Measurements from ENCODE around the gene NR2F1.

Gene NR2F1

DNA sequence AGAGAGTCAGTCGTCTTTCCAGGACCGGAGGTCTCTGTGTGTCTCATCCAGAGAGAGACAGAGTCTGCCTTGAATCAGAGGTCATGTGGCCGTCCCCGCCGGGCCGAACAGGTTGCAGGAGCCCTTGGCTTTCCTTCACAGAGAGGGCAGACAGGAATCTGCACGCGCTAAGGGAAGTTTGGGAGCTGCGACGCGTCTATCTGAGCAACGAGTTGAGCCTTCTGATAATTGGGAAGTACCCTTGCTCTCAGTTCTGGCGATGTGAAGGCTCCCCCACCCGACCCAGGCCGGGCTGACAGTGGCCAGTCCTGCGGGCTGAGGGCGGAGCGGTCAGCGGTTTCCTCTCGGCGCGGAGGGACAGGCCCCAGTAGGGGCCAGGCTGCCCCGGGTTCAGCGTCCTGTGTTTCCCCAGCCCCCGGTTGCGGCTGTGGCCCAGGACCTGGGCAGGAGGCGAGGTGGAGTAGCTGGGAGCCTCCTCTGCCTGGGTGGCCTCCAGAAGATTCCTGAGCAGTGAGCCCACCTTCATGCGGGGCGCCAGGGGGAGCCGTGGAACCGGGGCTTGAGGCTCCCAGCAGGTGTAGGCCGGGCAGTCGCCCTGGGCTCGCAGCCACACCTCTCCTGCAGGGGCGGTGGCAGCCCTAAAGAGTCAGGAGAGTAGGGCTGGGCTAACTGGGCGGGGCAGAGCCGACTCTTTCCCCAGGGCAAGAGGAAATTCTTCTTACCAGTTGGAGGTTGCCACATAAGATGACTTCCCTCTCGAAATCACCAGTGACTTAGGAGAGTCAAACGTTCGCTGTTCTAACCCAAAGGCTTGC lies 13.9 kb downstream of the NR2F1 start (continued):
- TF ChIP-seq MZF1 (tag by site-specific recombination; IDR thresholded peaks at IDR 0.05; ENCODE audit: borderline replicate concordance) (no peak), ZNF560 (tag by site-specific recombination; IDR thresholded peaks at IDR 0.05; ENCODE audit: borderline replicate concordance) (no peak), SP3 (tag by site-specific recombination; IDR thresholded peaks at IDR 0.05) (peak; percentile 66; the same call in 1 of the 2 replicates), SP7 (tag by site-specific recombination; IDR thresholded peaks at IDR 0.05) (peak; percentile 30), ZNF660 (tag by site-specific recombination; IDR thresholded peaks at IDR 0.05) (0 out of 2 replicates have a peak, but pooled peaks have one; percentile 44), ZNF544 (tag by site-specific recombination; IDR thresholded peaks at IDR 0.05) (no peak), ZNF48 (tag by site-specific recombination; IDR thresholded peaks at IDR 0.05) (no peak), ZNF239 (tag by site-specific recombination; IDR thresholded peaks at IDR 0.05) (no peak), ZBTB20 (tag by site-specific recombination; IDR thresholded peaks at IDR 0.05) (peak; percentile 36; the same call in 1 of the 2 replicates), SALL2 (tag by site-specific recombination; IDR thresholded peaks at IDR 0.05; ENCODE audit: borderline replicate concordance) (no peak), HOXC10 (CRISPR knock-in tag; IDR thresholded peaks at IDR 0.05) (no peak), ZNF585B (tag by site-specific recombination; IDR thresholded peaks at IDR 0.05) (no peak), ZNF214 (tag by site-specific recombination; IDR thresholded peaks at IDR 0.05; ENCODE audit: borderline replicate concordance) (no peak), ZNF664 (tag by site-specific recombination; IDR thresholded peaks at IDR 0.05) (no peak), ZNF514 (tag by site-specific recombination; IDR thresholded peaks at IDR 0.05) (no peak), ZNF654 (tag by site-specific recombination; IDR thresholded peaks at IDR 0.05; ENCODE audit: low read depth) (peak; percentile 16; the same call in 1 of the 2 replicates), MYNN (tag by site-specific recombination; IDR thresholded peaks at IDR 0.05; ENCODE audit: borderline replicate concordance) (no peak), ZNF10 (tag by site-specific recombination; IDR thresholded peaks at IDR 0.05) (0 out of 2 replicates have a peak, but pooled peaks have one; percentile 28), ZEB2 (tag by site-specific recombination; IDR thresholded peaks at IDR 0.05) (no peak)
- TF ChIP-seq, protein P1, sequence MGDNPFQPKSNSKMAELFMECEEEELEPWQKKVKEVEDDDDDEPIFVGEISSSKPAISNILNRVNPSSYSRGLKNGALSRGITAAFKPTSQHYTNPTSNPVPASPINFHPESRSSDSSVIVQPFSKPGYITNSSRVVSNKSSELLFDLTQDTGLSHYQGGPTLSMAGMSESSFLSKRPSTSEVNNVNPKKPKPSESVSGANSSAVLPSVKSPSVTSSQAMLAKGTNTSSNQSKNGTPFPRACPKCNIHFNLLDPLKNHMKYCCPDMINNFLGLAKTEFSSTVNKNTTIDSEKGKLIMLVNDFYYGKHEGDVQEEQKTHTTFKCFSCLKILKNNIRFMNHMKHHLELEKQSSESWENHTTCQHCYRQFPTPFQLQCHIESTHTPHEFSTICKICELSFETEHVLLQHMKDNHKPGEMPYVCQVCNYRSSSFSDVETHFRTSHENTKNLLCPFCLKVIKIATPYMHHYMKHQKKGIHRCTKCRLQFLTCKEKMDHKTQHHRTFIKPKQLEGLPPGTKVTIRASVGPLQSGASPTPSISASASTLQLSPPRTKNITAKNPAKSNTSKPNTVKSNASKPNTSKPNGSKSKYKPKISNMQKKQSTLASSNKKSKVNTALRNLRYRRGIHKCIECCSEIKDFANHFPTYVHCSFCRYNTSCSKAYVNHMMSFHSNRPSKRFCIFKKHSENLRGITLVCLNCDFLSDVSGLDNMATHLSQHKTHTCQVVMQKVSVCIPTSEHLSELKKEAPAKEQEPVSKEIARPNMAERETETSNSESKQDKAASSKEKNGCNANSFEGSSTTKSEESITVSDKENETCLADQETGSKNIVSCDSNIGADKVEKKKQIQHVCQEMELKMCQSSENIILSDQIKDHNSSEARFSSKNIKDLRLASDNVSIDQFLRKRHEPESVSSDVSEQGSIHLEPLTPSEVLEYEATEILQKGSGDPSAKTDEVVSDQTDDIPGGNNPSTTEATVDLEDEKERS (tag by site-specific recombination; IDR thresholded peaks at IDR 0.05), result no peak
- TF ChIP-seq, protein P2, sequence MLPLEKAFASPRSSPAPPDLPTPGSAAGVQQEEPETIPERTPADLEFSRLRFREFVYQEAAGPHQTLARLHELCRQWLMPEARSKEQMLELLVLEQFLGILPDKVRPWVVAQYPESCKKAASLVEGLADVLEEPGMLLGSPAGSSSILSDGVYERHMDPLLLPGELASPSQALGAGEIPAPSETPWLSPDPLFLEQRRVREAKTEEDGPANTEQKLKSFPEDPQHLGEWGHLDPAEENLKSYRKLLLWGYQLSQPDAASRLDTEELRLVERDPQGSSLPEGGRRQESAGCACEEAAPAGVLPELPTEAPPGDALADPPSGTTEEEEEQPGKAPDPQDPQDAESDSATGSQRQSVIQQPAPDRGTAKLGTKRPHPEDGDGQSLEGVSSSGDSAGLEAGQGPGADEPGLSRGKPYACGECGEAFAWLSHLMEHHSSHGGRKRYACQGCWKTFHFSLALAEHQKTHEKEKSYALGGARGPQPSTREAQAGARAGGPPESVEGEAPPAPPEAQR (tag by site-specific recombination; IDR thresholded peaks at IDR 0.05), result no peak
- TF ChIP-seq, protein P3, sequence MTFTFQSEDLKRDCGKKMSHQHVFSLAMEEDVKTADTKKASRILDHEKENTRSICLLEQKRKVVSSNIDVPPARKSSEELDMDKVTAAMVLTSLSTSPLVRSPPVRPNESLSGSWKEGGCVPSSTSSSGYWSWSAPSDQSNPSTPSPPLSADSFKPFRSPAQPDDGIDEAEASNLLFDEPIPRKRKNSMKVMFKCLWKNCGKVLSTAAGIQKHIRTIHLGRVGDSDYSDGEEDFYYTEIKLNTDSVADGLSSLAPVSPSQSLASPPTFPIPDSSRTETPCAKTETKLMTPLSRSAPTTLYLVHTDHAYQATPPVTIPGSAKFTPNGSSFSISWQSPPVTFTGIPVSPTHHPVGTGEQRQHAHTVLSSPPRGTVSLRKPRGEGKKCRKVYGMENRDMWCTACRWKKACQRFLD (tag by site-specific recombination; IDR thresholded peaks at IDR 0.05), result no peak
- TF ChIP-seq, protein P4, sequence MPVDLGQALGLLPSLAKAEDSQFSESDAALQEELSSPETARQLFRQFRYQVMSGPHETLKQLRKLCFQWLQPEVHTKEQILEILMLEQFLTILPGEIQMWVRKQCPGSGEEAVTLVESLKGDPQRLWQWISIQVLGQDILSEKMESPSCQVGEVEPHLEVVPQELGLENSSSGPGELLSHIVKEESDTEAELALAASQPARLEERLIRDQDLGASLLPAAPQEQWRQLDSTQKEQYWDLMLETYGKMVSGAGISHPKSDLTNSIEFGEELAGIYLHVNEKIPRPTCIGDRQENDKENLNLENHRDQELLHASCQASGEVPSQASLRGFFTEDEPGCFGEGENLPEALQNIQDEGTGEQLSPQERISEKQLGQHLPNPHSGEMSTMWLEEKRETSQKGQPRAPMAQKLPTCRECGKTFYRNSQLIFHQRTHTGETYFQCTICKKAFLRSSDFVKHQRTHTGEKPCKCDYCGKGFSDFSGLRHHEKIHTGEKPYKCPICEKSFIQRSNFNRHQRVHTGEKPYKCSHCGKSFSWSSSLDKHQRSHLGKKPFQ (tag by site-specific recombination; IDR thresholded peaks at IDR 0.05), result no peak
- TF ChIP-seq, protein P5, sequence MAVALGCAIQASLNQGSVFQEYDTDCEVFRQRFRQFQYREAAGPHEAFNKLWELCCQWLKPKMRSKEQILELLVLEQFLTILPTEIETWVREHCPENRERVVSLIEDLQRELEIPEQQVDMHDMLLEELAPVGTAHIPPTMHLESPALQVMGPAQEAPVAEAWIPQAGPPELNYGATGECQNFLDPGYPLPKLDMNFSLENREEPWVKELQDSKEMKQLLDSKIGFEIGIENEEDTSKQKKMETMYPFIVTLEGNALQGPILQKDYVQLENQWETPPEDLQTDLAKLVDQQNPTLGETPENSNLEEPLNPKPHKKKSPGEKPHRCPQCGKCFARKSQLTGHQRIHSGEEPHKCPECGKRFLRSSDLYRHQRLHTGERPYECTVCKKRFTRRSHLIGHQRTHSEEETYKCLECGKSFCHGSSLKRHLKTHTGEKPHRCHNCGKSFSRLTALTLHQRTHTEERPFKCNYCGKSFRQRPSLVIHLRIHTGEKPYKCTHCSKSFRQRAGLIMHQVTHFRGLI (tag by site-specific recombination; IDR thresholded peaks at IDR 0.05), result peak; percentile 80
- TF ChIP-seq, protein P6, sequence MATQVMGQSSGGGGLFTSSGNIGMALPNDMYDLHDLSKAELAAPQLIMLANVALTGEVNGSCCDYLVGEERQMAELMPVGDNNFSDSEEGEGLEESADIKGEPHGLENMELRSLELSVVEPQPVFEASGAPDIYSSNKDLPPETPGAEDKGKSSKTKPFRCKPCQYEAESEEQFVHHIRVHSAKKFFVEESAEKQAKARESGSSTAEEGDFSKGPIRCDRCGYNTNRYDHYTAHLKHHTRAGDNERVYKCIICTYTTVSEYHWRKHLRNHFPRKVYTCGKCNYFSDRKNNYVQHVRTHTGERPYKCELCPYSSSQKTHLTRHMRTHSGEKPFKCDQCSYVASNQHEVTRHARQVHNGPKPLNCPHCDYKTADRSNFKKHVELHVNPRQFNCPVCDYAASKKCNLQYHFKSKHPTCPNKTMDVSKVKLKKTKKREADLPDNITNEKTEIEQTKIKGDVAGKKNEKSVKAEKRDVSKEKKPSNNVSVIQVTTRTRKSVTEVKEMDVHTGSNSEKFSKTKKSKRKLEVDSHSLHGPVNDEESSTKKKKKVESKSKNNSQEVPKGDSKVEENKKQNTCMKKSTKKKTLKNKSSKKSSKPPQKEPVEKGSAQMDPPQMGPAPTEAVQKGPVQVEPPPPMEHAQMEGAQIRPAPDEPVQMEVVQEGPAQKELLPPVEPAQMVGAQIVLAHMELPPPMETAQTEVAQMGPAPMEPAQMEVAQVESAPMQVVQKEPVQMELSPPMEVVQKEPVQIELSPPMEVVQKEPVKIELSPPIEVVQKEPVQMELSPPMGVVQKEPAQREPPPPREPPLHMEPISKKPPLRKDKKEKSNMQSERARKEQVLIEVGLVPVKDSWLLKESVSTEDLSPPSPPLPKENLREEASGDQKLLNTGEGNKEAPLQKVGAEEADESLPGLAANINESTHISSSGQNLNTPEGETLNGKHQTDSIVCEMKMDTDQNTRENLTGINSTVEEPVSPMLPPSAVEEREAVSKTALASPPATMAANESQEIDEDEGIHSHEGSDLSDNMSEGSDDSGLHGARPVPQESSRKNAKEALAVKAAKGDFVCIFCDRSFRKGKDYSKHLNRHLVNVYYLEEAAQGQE (tag by site-specific recombination; IDR thresholded peaks at IDR 0.05), result no peak
- TF ChIP-seq, protein P7, sequence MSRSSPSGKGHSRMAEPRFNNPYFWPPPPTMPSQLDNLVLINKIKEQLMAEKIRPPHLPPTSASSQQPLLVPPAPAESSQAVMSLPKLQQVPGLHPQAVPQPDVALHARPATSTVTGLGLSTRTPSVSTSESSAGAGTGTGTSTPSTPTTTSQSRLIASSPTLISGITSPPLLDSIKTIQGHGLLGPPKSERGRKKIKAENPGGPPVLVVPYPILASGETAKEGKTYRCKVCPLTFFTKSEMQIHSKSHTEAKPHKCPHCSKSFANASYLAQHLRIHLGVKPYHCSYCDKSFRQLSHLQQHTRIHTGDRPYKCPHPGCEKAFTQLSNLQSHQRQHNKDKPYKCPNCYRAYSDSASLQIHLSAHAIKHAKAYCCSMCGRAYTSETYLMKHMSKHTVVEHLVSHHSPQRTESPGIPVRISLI (tag by site-specific recombination; IDR thresholded peaks at IDR 0.05), result no peak
